HG03108 (cell line): ENCODE measurements around the gene LRCH2.
"Not testable (repeated sequence)": the region's sequence is repeated elsewhere in the genome, so short reads cannot be mapped to it uniquely, and the experiment has no call there.

Experiments
- ATAC-seq: cut with Tn5 transposase; IDR thresholded peaks from one replicate; pipeline ENCODE4 v1.9.1; 2021; ENCODE audit warnings: moderate library complexity; ENCODE audit not compliant: unreplicated experiment

The LRCH2 gene

GRCh38 chrX:115209547-115209946 lies 24.3 kb downstream of the LRCH2 start:
- ATAC-seq, result not testable (repeated sequence)

GRCh38 chrX:115204040-115204439 lies 29.9 kb downstream of the LRCH2 start:
- ATAC-seq, result no peak

- ATAC-seq, result no peak
Observed at GRCh38 chrX:115192244-115192700, 41.6 kb downstream of the LRCH2 start.

GRCh38 chrX:115191490-115192243 lies 42.2 kb downstream of the LRCH2 start:
- no peak for ATAC-seq

GRCh38 chrX:115190636-115191489 lies 43.0 kb downstream of the LRCH2 start:
- no peak for ATAC-seq

- no peak for ATAC-seq
Observed at GRCh38 chrX:115189646-115190635, 44.0 kb downstream of the LRCH2 start.

- ATAC-seq, result no peak
Observed at GRCh38 chrX:115189110-115189509, 44.8 kb downstream of the LRCH2 start, which contains the start of gene RBMXL3. Gene RBMXL3, plus strand, starts transcription at chrX:115189410. Its CDS starts 32 bp downstream, at chrX:115189442.

GRCh38 chrX:115183980-115184379 lies 49.9 kb downstream of the LRCH2 start:
- no peak for ATAC-seq

- no peak for ATAC-seq
Observed at GRCh38 chrX:115178473-115178872, 55.4 kb downstream of the LRCH2 start.

GRCh38 chrX:115177932-115178331 lies 56.0 kb downstream of the LRCH2 start:
- ATAC-seq, result no peak

GRCh38 chrX:115174548-115174947 lies 59.3 kb downstream of the LRCH2 start:
- ATAC-seq, result no peak

- ATAC-seq, result no peak
Observed at GRCh38 chrX:115173181-115173580, 60.7 kb downstream of the LRCH2 start.

- ATAC-seq, result no peak
Observed at GRCh38 chrX:115147220-115147619, 86.7 kb downstream of the LRCH2 start.

- no peak for ATAC-seq
Observed at GRCh38 chrX:115142057-115142456, 91.8 kb downstream of the LRCH2 start.

- no peak for ATAC-seq
Observed at GRCh38 chrX:115138040-115138439, 95.9 kb downstream of the LRCH2 start.

- ATAC-seq, result no peak
Observed at GRCh38 chrX:115134382-115134781, 99.5 kb downstream of the LRCH2 start.

- ATAC-seq, result no peak
Observed at GRCh38 chrX:115112411-115112810, 121.5 kb downstream of the LRCH2 start.

- ATAC-seq, result no peak
Observed at GRCh38 chrX:115098897-115099296, 135.0 kb downstream of the LRCH2 start.

GRCh38 chrX:115093191-115093590 lies 140.7 kb downstream of the LRCH2 start:
- no peak for ATAC-seq

- ATAC-seq, result no peak
Observed at GRCh38 chrX:115089419-115089818, 144.5 kb downstream of the LRCH2 start.

GRCh38 chrX:115068896-115069295 lies 165.0 kb downstream of the LRCH2 start:
- ATAC-seq, result no peak
